MCF 10A (cell line): ENCODE data around the gene TSR3. TPM values are rescaled to one million over a fixed set of nuclear protein-coding genes. Genes with fewer than 3 reads are reported as not detected.

Source experiments
- BruUV-seq: library from RNA; stranded (reverse); fragments of 400-500 nt; replicated peaks from 2 replicates; lab custom pipeline; 2021; lab: Mats Ljungman, UMichigan
- CTCF ChIA-PET: fragments of 300-600 bp; sonication (Branson Sonifier 250); formaldehyde crosslinking; extraction: SDS; loops from one replicate; lab custom pipeline; 2021; ENCODE audit warnings: antibody characterized with exemption, inconsistent platforms; lab: Yijun Ruan, JAX
- POLR2A ChIA-PET: fragments of 300-600, 350-650 bp; sonication (Branson Sonifier 250); formaldehyde crosslinking; extraction: SDS; loops from one replicate; lab custom pipeline; 2020; ENCODE audit warnings: antibody characterized with exemption, inconsistent platforms; lab: Yijun Ruan, JAX
- DNase-seq: peaks from one replicate; pipeline ENCODE4 v3.0.0-alpha.2; 2018; ENCODE audit not compliant: unreplicated experiment
- H3K27ac Mint-ChIP-seq: one replicate; pipeline ENCODE4 v1.8.0; 2022; ENCODE audit warnings: mild to moderate bottlenecking, low read depth, mixed read lengths; ENCODE audit not compliant: unreplicated experiment
- H3K27me3 Mint-ChIP-seq: one replicate; pipeline ENCODE4 v1.8.0; 2022; ENCODE audit warnings: mixed read lengths; ENCODE audit not compliant: insufficient read depth, unreplicated experiment
- H3K36me3 Mint-ChIP-seq: one replicate; pipeline ENCODE4 v1.8.0; 2022; ENCODE audit warnings: mild to moderate bottlenecking, moderate library complexity, mixed read lengths; ENCODE audit not compliant: insufficient read depth, unreplicated experiment
- H3K4me1 Mint-ChIP-seq: one replicate; pipeline ENCODE4 v1.8.0; 2022; ENCODE audit warnings: mixed read lengths; ENCODE audit not compliant: insufficient read depth, unreplicated experiment
- H3K4me3 Mint-ChIP-seq: one replicate; pipeline ENCODE4 v1.8.0; 2022; ENCODE audit warnings: mild to moderate bottlenecking, moderate library complexity, mixed read lengths; ENCODE audit not compliant: unreplicated experiment
- H3K9me3 Mint-ChIP-seq: one replicate; pipeline ENCODE4 v1.8.0; 2022; ENCODE audit warnings: mixed read lengths; ENCODE audit not compliant: unreplicated experiment
- intact Hi-C: fragments of 100-400 bp; cut with micrococcal nuclease; formaldehyde crosslinking; loops from 2 replicates; pipeline ENCODE4 v1.14.1; 2022
- total RNA-seq: library from RNA; stranded (reverse); gene quantifications from 2 replicates; pipeline ENCODE4 v1.2.3, GENCODE V29; 2022
- TF ChIP-seq, protein P1 (sequence below): fragments of 200-600 bp; IDR thresholded peaks from one replicate; pipeline ENCODE4 v1.8.0; 2022; ENCODE audit warnings: antibody characterized with exemption, mild to moderate bottlenecking; ENCODE audit not compliant: unreplicated experiment

Gene TSR3
- total RNA-seq, 1 experiment from 2014 or later = 49.6 TPM

DNA sequence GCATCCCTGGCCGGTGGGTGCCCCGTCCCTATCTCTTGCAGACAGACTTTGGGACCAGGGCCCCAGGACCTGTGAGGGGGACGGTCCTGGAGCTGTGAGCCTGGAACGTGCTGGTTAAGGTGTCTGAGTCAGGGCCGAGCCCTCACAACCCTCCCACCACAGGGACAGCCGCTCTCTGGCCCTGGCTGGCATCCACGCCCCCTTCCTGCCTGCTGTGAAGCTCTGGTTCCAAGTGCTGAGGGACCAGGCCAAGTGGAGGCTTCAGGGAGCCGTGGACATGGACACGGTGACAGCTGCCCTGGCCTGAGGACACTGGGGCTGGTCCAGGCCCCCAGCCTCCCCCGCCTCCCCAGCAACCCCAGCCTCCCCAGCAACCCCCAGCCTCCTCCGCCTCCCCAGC, 6.6 kb downstream of the TSR3 start:
- no TSS peak for BruUV-seq
- Mint-ChIP-seq H3K36me3 (peaks cover 6% of the 10 kb centered on the region), H3K9me3 (no peaks in the 10 kb centered on the region), H3K4me3 (no peak overlapping the region), H3K4me1 (peaks cover 13% of the 10 kb centered on the region), H3K27ac (no peak overlapping the region), H3K27me3 (no peaks in the 10 kb centered on the region)
- no peak for DNase-seq
- CTCF ChIA-PET = no interaction called here
- POLR2A ChIA-PET = no interaction called here
- TF ChIP-seq, protein P1, sequence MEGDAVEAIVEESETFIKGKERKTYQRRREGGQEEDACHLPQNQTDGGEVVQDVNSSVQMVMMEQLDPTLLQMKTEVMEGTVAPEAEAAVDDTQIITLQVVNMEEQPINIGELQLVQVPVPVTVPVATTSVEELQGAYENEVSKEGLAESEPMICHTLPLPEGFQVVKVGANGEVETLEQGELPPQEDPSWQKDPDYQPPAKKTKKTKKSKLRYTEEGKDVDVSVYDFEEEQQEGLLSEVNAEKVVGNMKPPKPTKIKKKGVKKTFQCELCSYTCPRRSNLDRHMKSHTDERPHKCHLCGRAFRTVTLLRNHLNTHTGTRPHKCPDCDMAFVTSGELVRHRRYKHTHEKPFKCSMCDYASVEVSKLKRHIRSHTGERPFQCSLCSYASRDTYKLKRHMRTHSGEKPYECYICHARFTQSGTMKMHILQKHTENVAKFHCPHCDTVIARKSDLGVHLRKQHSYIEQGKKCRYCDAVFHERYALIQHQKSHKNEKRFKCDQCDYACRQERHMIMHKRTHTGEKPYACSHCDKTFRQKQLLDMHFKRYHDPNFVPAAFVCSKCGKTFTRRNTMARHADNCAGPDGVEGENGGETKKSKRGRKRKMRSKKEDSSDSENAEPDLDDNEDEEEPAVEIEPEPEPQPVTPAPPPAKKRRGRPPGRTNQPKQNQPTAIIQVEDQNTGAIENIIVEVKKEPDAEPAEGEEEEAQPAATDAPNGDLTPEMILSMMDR = no peak
- intact Hi-C loops = no loop called here

- BruUV-seq = no TSS peak
- no peak overlapping the region for H3K4me3 Mint-ChIP-seq
- TF ChIP-seq, protein P1 = no peak
- peaks cover 13% of the 10 kb centered on the region for H3K4me1 Mint-ChIP-seq
- POLR2A ChIA-PET = interaction anchor here (0.6 kb wide), 1 partner anchor 532 kb away, joined by 3 read pairs; no protein-coding TSS in a partner anchor
- CTCF ChIA-PET = no interaction called here
- peaks cover 6% of the 10 kb centered on the region for H3K36me3 Mint-ChIP-seq
- no peaks in the 10 kb centered on the region for H3K9me3 Mint-ChIP-seq
- no peaks in the 10 kb centered on the region for H3K27me3 Mint-ChIP-seq
- no peak for DNase-seq
- H3K27ac Mint-ChIP-seq = no peak overlapping the region
- intact Hi-C loops = no loop called here
Measured at GRCh38 chr16:1344499-1344898, 7.2 kb downstream of the TSR3 start.

DNA sequence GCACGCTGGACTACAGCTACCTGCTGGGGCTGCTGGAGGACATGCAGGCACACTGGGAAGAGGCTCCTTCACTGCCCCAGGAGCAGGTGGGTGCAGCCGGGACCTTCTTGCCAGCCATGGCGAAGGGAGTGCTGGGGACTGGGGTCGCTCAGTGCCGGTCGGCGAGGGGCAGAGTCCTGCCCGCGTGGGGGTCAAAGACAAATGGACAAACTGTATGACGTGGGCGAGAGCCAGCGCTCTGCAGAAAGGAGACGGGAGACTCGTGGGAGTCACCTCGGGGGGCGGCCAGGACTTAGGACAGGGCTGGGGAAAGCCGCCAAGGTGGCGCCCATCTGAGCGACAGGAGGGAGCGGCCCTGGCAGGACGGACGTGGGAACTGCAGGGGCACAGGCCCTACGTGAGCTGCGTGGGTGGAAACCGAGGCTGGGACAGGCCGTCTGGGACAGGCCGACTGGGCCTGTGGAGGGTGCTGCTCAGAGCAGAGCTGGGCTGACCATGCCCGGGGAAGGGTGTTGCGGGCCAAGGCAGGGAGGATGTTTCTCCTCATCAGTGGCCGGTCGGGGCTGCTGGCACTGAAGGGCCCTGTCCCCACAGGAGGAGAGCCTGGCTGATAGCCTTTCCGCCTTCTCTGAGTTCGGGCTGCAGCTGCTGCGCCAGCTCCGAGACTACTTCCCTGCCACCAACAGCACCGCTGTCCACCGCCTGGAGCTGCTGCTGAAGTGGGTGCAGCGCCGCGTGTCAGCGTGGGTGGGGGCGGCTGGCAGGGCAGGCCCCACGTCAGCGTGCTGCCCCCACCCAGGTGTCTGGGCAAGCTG, 8.0 kb downstream of the TSR3 start:
- POLR2A ChIA-PET = interaction anchor here (0.6 to 1.6 kb wide), 5 partner anchors 26 to 532 kb away, joined by 3 to 6 read pairs (median 4); no protein-coding TSS in a partner anchor
- DNase-seq = no peak
- H3K9me3 Mint-ChIP-seq = no peaks in the 10 kb centered on the region
- H3K36me3 Mint-ChIP-seq = peaks cover 6% of the 10 kb centered on the region
- TF ChIP-seq, protein P1 = no peak
- H3K27ac Mint-ChIP-seq = no peak overlapping the region
- intact Hi-C loops = no loop called here
- peaks cover 13% of the 10 kb centered on the region for H3K4me1 Mint-ChIP-seq
- H3K4me3 Mint-ChIP-seq = peak overlapping the region; percentile 75
- no peaks in the 10 kb centered on the region for H3K27me3 Mint-ChIP-seq
- CTCF ChIA-PET = interaction anchor here (0.5 to 1.4 kb wide), 4 partner anchors 12 to 640 kb away, joined by 3 read pairs; no protein-coding TSS in a partner anchor
- BruUV-seq = no TSS peak

DNA sequence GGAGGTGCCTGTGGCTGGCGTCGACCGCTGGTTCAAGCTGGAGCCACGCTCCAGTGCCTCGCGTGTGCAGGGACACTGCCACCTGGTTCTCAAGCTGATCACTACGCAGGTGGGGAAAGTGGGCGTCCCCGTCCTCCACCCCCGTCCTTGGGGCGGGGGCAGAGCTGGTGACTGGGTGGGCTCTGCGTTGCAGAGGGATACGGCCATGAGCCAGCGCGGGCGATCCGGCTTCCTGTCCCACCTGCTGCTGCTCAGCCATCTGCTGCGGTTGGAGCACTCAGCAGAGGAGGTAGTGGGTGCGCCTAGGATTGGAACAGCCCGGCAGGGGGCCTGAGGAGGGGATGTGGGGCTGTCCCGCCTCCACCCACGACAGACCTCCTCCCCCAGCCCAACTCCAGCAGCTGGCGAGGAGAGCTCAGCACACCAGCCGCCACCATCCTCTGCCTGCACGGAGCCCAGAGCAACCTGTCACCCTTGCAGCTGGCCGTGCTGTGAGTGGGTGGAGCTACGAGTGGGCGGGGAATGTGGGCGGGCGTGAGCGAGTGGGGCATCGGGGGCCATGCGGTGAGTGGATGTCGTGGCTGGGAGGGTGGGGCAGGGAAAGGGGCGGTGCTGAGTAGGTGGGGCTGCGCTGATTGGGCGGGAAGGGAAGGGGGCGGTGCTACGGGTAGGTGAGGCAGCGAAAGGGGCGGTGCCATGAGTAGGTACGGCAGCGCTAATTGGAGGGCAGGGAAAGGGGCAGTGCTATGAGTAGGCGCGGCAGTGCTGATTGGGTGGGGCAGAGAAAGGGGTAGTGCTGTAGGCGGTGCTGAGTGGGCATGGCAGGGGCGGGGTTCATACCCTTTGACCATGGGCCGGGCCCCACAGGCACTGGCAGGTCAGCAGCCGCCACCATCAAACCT, 8.9 kb downstream of the TSR3 start:
- H3K9me3 Mint-ChIP-seq = no peaks in the 10 kb centered on the region
- peak; percentile 98 for DNase-seq
- BruUV-seq = no TSS peak
- H3K4me1 Mint-ChIP-seq = peaks cover 13% of the 10 kb centered on the region
- peaks cover 6% of the 10 kb centered on the region for H3K36me3 Mint-ChIP-seq
- peak overlapping the region; percentile 75 for H3K4me3 Mint-ChIP-seq
- CTCF ChIA-PET = interaction anchor here (0.6 to 1.4 kb wide), 3 partner anchors 12 to 423 kb away, joined by 3 read pairs; no protein-coding TSS in a partner anchor
- no peaks in the 10 kb centered on the region for H3K27me3 Mint-ChIP-seq
- intact Hi-C loops = no loop called here
- TF ChIP-seq, protein P1 = no peak
- POLR2A ChIA-PET = interaction anchor here (0.7 to 1.6 kb wide), 5 partner anchors 25 to 86 kb away, joined by 3 to 6 read pairs (median 4); partner anchors contain the start of gene UBE2I
- no peak overlapping the region for H3K27ac Mint-ChIP-seq
